ENCODE measurements around the gene PAF1. TPM values are rescaled to one million over a fixed set of nuclear protein-coding genes. Genes with fewer than 3 reads are reported as not detected.

PAF1 gene
- total and polyA plus RNA-seq, 2 of the 13 experiments (the other 11 are each of a cell fraction or from before 2014, with no cell fraction given), result 30.2 to 31.1 TPM

DNA sequence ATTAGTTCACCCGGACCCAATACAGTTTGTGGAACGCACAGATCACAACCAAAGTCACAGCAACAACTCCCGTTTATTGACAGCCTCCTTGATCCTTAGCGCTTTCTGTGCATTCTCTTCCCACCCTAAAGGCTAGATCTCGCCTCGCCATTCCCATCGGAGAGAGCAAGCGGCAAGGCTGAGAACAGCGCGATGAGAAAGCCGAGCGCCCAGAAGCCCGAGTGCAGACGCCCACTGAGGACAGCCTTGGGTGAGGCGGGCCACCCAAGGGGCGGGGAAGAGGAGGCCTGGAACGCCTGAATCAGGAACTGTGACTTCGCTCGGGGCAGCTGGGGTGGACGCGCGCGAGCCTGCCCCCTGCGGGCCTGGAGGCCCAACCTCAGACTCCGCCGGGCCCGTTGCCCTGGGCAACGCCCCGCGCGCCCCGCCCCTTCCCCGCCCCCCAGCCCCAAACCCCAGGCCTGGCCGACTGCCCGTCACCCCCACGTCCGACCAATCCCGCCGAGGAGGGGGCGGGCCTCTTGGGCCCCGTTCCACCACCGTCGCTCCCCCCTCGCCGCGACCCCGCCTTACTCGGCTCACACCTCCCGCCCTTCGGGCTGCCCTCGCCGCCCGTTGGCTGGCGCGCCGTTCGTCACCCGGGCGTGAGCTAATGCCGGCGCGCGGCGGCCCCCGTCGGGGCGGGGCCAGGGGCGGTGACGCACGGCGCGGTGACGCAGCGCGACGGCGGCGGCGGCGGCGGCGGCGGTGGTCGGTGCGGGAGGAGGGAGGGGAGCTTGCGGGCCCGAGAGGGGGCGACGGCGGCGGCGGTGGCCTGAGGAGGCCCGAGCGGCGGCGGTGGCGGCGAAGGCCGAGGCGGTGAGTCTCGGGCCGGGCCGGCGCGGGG lies 48.9 kb downstream of the PAF1 start, which contains the start of gene SAMD4B (continued):
- TF ChIP-seq, protein P1, sequence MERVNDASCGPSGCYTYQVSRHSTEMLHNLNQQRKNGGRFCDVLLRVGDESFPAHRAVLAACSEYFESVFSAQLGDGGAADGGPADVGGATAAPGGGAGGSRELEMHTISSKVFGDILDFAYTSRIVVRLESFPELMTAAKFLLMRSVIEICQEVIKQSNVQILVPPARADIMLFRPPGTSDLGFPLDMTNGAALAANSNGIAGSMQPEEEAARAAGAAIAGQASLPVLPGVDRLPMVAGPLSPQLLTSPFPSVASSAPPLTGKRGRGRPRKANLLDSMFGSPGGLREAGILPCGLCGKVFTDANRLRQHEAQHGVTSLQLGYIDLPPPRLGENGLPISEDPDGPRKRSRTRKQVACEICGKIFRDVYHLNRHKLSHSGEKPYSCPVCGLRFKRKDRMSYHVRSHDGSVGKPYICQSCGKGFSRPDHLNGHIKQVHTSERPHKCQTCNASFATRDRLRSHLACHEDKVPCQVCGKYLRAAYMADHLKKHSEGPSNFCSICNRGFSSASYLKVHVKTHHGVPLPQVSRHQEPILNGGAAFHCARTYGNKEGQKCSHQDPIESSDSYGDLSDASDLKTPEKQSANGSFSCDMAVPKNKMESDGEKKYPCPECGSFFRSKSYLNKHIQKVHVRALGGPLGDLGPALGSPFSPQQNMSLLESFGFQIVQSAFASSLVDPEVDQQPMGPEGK (CRISPR knock-in tag; IDR thresholded peaks at IDR 0.05), result peak; percentile 79
- TF ChIP-seq, protein P2, sequence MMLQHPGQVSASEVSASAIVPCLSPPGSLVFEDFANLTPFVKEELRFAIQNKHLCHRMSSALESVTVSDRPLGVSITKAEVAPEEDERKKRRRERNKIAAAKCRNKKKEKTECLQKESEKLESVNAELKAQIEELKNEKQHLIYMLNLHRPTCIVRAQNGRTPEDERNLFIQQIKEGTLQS (CRISPR knock-in tag; IDR thresholded peaks at IDR 0.05), result no peak
- 0 out of 2 replicates have a peak, but pooled peaks have one; percentile 19 for TF ChIP-seq DPF2 (CRISPR knock-in tag; IDR thresholded peaks at IDR 0.05; ENCODE audit: borderline replicate concordance, low read depth)
- no peak for TF ChIP-seq ZNF549 (CRISPR knock-in tag; IDR thresholded peaks at IDR 0.05)
- TF ChIP-seq, protein P3, sequence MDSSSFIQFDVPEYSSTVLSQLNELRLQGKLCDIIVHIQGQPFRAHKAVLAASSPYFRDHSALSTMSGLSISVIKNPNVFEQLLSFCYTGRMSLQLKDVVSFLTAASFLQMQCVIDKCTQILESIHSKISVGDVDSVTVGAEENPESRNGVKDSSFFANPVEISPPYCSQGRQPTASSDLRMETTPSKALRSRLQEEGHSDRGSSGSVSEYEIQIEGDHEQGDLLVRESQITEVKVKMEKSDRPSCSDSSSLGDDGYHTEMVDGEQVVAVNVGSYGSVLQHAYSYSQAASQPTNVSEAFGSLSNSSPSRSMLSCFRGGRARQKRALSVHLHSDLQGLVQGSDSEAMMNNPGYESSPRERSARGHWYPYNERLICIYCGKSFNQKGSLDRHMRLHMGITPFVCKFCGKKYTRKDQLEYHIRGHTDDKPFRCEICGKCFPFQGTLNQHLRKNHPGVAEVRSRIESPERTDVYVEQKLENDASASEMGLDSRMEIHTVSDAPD (CRISPR knock-in tag; IDR thresholded peaks at IDR 0.05), result no peak
- peak; percentile 59; the same call in 1 of the 2 replicates for TF ChIP-seq ZSCAN29 (CRISPR knock-in tag; conservative IDR thresholded peaks at IDR 0.05)
- TF ChIP-seq ARNT2 (CRISPR knock-in tag; IDR thresholded peaks at IDR 0.05; ENCODE audit: low read depth), result peak; percentile 58
- TF ChIP-seq PHF21A (CRISPR knock-in tag; IDR thresholded peaks at IDR 0.05), result no peak
- TF ChIP-seq GABPB1 (CRISPR knock-in tag; IDR thresholded peaks at IDR 0.05), result peak; percentile 96
- peak; percentile 77; the same call in 1 of the 2 replicates for TF ChIP-seq ZNF772 (CRISPR knock-in tag; IDR thresholded peaks at IDR 0.05)
- TF ChIP-seq ZNF138 (CRISPR knock-in tag; IDR thresholded peaks at IDR 0.05; ENCODE audit: low read depth), result 0 out of 2 replicates have a peak, but pooled peaks have one; percentile 32
- TF ChIP-seq, protein P4, sequence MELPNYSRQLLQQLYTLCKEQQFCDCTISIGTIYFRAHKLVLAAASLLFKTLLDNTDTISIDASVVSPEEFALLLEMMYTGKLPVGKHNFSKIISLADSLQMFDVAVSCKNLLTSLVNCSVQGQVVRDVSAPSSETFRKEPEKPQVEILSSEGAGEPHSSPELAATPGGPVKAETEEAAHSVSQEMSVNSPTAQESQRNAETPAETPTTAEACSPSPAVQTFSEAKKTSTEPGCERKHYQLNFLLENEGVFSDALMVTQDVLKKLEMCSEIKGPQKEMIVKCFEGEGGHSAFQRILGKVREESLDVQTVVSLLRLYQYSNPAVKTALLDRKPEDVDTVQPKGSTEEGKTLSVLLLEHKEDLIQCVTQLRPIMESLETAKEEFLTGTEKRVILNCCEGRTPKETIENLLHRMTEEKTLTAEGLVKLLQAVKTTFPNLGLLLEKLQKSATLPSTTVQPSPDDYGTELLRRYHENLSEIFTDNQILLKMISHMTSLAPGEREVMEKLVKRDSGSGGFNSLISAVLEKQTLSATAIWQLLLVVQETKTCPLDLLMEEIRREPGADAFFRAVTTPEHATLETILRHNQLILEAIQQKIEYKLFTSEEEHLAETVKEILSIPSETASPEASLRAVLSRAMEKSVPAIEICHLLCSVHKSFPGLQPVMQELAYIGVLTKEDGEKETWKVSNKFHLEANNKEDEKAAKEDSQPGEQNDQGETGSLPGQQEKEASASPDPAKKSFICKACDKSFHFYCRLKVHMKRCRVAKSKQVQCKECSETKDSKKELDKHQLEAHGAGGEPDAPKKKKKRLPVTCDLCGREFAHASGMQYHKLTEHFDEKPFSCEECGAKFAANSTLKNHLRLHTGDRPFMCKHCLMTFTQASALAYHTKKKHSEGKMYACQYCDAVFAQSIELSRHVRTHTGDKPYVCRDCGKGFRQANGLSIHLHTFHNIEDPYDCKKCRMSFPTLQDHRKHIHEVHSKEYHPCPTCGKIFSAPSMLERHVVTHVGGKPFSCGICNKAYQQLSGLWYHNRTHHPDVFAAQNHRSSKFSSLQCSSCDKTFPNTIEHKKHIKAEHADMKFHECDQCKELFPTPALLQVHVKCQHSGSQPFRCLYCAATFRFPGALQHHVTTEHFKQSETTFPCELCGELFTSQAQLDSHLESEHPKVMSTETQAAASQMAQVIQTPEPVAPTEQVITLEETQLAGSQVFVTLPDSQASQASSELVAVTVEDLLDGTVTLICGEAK (IDR thresholded peaks at IDR 0.05), result no peak
- TF ChIP-seq, protein P4 (CRISPR knock-in tag; IDR thresholded peaks at IDR 0.05), result peak; percentile 70; the same call in 1 of the 2 replicates
- TF ChIP-seq ZNF44 (CRISPR knock-in tag; IDR thresholded peaks at IDR 0.05), result 0 out of 2 replicates have a peak, but pooled peaks have one; percentile 73
- TF ChIP-seq KMT2B (CRISPR knock-in tag; IDR thresholded peaks at IDR 0.05), result peak; percentile 75

Data from HepG2 (cell line).